Measurements from ENCODE around the gene RNU1-3. TPM values are rescaled to one million over a fixed set of nuclear protein-coding genes. Genes with fewer than 3 reads are reported as not detected.
"Not testable (repeated sequence)": the region's sequence is repeated elsewhere in the genome, so short reads cannot be mapped to it uniquely, and the experiment has no call there.

The RNU1-3 gene
- total RNA-seq, 2 donors from 2014 or later: under 0.01 TPM

- H3K27ac ChIP-seq; H3K27me3 ChIP-seq (replicated peaks; ENCODE audit: insufficient read depth); H3K9me3 ChIP-seq; ATAC-seq (ENCODE audit: insufficient number of reproducible peaks, low FRiP score, low read depth); H3K4me3 ChIP-seq; H3K4me1 ChIP-seq (ENCODE audit: control insufficient read depth in 1 of 2, low read depth in 2 of 2); DNase-seq (ENCODE audit: low spot score): not testable (repeated sequence)
- peaks cover 48% of the 10 kb centered on the region for H3K36me3 ChIP-seq
These were observed 33.0 kb downstream of the RNU1-3 start for GRCh38 chr1:16633540-16634282.

GRCh38 chr1:16632044-16632850 lies 34.5 kb downstream of the RNU1-3 start:
- H3K27me3 ChIP-seq (replicated peaks; ENCODE audit: insufficient read depth); H3K4me3 ChIP-seq; H3K27ac ChIP-seq; ATAC-seq (ENCODE audit: insufficient number of reproducible peaks, low FRiP score, low read depth); H3K9me3 ChIP-seq; H3K4me1 ChIP-seq (ENCODE audit: control insufficient read depth in 1 of 2, low read depth in 2 of 2); DNase-seq (ENCODE audit: low spot score): not testable (repeated sequence)
- peaks cover 54% of the 10 kb centered on the region for H3K36me3 ChIP-seq

GRCh38 chr1:16631248-16632043 lies 35.3 kb downstream of the RNU1-3 start:
- H3K36me3 ChIP-seq: peaks cover 54% of the 10 kb centered on the region
- no peak for ATAC-seq (ENCODE audit: insufficient number of reproducible peaks, low FRiP score, low read depth)

GRCh38 chr1:16630661-16631247 lies 36.0 kb downstream of the RNU1-3 start:
- ATAC-seq (ENCODE audit: insufficient number of reproducible peaks, low FRiP score, low read depth): no peak
- Histone ChIP-seq H3K4me1 (ENCODE audit: control insufficient read depth in 1 of 2, low read depth in 2 of 2) (no peaks in the 10 kb centered on the region), H3K27ac (no peak overlapping the region), H3K9me3 (no peaks in the 10 kb centered on the region), H3K36me3 (peaks cover 58% of the 10 kb centered on the region), H3K4me3 (no peak overlapping the region), H3K27me3 (replicated peaks; ENCODE audit: insufficient read depth) (no peaks in the 10 kb centered on the region)
- TF ChIP-seq CTCF (IDR thresholded peaks at IDR 0.05): no peak
- DNase-seq (ENCODE audit: low spot score): no peak

More at GRCh38 chr1:16631248-16632043, 35.3 kb downstream of the RNU1-3 start:
- DNase-seq (ENCODE audit: low spot score): no peak
- H3K4me3 ChIP-seq: no peak overlapping the region
- H3K27ac ChIP-seq: no peak overlapping the region
- no peaks in the 10 kb centered on the region for H3K4me1 ChIP-seq (ENCODE audit: control insufficient read depth in 1 of 2, low read depth in 2 of 2)
- no peaks in the 10 kb centered on the region for H3K9me3 ChIP-seq
- H3K27me3 ChIP-seq (replicated peaks; ENCODE audit: insufficient read depth): no peaks in the 10 kb centered on the region
- no peak for TF ChIP-seq CTCF (IDR thresholded peaks at IDR 0.05)

- H3K27ac ChIP-seq; H3K4me3 ChIP-seq; DNase-seq (ENCODE audit: low spot score); ATAC-seq (ENCODE audit: insufficient number of reproducible peaks, low FRiP score, low read depth); H3K9me3 ChIP-seq; H3K27me3 ChIP-seq (replicated peaks; ENCODE audit: insufficient read depth); H3K4me1 ChIP-seq (ENCODE audit: control insufficient read depth in 1 of 2, low read depth in 2 of 2): not testable (repeated sequence)
- H3K36me3 ChIP-seq: peaks cover 62% of the 10 kb centered on the region
These were observed 36.7 kb downstream of the RNU1-3 start for GRCh38 chr1:16629916-16630530.

All from thoracic aorta (tissue), 2 donors.